ENCODE measurements around the gene XIRP2. TPM values are rescaled to one million over a fixed set of nuclear protein-coding genes. Genes with fewer than 3 reads are reported as not detected.

Gene XIRP2
- total and polyA plus RNA-seq, 2 of the 8 experiments (the other 6 are each of a cell fraction or from before 2014, with no cell fraction given) = 0.11 TPM; not detected in 1

DNA sequence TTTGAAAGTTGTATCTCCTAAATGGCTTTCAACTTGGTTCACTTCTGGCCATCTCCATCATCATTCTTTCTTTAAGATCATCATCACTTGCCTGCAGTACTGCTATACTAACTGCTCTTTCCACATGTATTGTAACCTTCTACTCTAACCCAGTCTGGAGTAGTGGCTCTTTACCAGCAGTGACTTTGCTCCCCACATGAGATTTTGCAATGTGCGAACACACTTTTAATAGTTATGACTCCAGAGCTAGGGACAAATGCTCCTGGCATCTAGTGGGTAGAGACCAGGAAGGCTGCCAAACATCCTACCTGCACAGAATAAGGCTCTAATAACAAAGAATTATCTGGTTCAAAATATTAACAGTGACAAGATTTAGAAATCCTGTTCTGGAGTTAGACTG lies 243.8 kb downstream of the XIRP2 start (continued):
- TF ChIP-seq, protein P1, sequence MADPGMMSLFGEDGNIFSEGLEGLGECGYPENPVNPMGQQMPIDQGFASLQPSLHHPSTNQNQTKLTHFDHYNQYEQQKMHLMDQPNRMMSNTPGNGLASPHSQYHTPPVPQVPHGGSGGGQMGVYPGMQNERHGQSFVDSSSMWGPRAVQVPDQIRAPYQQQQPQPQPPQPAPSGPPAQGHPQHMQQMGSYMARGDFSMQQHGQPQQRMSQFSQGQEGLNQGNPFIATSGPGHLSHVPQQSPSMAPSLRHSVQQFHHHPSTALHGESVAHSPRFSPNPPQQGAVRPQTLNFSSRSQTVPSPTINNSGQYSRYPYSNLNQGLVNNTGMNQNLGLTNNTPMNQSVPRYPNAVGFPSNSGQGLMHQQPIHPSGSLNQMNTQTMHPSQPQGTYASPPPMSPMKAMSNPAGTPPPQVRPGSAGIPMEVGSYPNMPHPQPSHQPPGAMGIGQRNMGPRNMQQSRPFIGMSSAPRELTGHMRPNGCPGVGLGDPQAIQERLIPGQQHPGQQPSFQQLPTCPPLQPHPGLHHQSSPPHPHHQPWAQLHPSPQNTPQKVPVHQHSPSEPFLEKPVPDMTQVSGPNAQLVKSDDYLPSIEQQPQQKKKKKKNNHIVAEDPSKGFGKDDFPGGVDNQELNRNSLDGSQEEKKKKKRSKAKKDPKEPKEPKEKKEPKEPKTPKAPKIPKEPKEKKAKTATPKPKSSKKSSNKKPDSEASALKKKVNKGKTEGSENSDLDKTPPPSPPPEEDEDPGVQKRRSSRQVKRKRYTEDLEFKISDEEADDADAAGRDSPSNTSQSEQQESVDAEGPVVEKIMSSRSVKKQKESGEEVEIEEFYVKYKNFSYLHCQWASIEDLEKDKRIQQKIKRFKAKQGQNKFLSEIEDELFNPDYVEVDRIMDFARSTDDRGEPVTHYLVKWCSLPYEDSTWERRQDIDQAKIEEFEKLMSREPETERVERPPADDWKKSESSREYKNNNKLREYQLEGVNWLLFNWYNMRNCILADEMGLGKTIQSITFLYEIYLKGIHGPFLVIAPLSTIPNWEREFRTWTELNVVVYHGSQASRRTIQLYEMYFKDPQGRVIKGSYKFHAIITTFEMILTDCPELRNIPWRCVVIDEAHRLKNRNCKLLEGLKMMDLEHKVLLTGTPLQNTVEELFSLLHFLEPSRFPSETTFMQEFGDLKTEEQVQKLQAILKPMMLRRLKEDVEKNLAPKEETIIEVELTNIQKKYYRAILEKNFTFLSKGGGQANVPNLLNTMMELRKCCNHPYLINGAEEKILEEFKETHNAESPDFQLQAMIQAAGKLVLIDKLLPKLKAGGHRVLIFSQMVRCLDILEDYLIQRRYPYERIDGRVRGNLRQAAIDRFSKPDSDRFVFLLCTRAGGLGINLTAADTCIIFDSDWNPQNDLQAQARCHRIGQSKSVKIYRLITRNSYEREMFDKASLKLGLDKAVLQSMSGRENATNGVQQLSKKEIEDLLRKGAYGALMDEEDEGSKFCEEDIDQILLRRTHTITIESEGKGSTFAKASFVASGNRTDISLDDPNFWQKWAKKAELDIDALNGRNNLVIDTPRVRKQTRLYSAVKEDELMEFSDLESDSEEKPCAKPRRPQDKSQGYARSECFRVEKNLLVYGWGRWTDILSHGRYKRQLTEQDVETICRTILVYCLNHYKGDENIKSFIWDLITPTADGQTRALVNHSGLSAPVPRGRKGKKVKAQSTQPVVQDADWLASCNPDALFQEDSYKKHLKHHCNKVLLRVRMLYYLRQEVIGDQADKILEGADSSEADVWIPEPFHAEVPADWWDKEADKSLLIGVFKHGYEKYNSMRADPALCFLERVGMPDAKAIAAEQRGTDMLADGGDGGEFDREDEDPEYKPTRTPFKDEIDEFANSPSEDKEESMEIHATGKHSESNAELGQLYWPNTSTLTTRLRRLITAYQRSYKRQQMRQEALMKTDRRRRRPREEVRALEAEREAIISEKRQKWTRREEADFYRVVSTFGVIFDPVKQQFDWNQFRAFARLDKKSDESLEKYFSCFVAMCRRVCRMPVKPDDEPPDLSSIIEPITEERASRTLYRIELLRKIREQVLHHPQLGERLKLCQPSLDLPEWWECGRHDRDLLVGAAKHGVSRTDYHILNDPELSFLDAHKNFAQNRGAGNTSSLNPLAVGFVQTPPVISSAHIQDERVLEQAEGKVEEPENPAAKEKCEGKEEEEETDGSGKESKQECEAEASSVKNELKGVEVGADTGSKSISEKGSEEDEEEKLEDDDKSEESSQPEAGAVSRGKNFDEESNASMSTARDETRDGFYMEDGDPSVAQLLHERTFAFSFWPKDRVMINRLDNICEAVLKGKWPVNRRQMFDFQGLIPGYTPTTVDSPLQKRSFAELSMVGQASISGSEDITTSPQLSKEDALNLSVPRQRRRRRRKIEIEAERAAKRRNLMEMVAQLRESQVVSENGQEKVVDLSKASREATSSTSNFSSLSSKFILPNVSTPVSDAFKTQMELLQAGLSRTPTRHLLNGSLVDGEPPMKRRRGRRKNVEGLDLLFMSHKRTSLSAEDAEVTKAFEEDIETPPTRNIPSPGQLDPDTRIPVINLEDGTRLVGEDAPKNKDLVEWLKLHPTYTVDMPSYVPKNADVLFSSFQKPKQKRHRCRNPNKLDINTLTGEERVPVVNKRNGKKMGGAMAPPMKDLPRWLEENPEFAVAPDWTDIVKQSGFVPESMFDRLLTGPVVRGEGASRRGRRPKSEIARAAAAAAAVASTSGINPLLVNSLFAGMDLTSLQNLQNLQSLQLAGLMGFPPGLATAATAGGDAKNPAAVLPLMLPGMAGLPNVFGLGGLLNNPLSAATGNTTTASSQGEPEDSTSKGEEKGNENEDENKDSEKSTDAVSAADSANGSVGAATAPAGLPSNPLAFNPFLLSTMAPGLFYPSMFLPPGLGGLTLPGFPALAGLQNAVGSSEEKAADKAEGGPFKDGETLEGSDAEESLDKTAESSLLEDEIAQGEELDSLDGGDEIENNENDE (IDR thresholded peaks at IDR 0.05; ENCODE audit: insufficient replicate concordance, low read length) = no peak
- TF ChIP-seq ZNF274 (IDR thresholded peaks at IDR 0.05; ENCODE audit: borderline replicate concordance, extremely low read depth, low read length) (no peak), JUN (IDR thresholded peaks at IDR 0.05; ENCODE audit: low read depth, low read length) (no peak), SIN3A (conservative IDR thresholded peaks at IDR 0.05 in 1 of 2, IDR thresholded peaks at IDR 0.05 in 1 of 2; ENCODE audit: low read depth in 1 of 2, low read length in 2 of 2) (no peak), YY1 (IDR thresholded peaks at IDR 0.05; ENCODE audit: low read depth, low read length) (no peak), KDM1A (IDR thresholded peaks at IDR 0.05; ENCODE audit: borderline replicate concordance, low read length) (no peak), POU5F1 (IDR thresholded peaks at IDR 0.05; ENCODE audit: low read depth, low read length) (no peak), EGR1 (IDR thresholded peaks at IDR 0.05; ENCODE audit: borderline replicate concordance, low read depth, low read length) (no peak), ASH2L (IDR thresholded peaks at IDR 0.05; ENCODE audit: low read length) (no peak), JUND (IDR thresholded peaks at IDR 0.05; ENCODE audit: low read length) (no peak)
- TF ChIP-seq, protein P2, sequence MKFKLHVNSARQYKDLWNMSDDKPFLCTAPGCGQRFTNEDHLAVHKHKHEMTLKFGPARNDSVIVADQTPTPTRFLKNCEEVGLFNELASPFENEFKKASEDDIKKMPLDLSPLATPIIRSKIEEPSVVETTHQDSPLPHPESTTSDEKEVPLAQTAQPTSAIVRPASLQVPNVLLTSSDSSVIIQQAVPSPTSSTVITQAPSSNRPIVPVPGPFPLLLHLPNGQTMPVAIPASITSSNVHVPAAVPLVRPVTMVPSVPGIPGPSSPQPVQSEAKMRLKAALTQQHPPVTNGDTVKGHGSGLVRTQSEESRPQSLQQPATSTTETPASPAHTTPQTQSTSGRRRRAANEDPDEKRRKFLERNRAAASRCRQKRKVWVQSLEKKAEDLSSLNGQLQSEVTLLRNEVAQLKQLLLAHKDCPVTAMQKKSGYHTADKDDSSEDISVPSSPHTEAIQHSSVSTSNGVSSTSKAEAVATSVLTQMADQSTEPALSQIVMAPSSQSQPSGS (IDR thresholded peaks at IDR 0.05; ENCODE audit: low read length) = no peak

All from H1 (cell line).